GM12892 (cell line): ENCODE measurements around the gene TLE1.
"Not testable (repeated sequence)": the region's sequence is repeated elsewhere in the genome, so short reads cannot be mapped to it uniquely, and the experiment has no call there.

Experiments
- DNase-seq: peaks from one replicate; pipeline ENCODE4 v3.0.0; 2011; ENCODE audit not compliant: insufficient read length
- FAIRE-seq: peaks from 2 replicates; lab custom pipeline; 2011; peaks lifted over from hg19 to GRCh38; lab: Jason Lieb, UNC
- POLR2A ChIP-seq: IDR thresholded peaks from 2 replicates; pipeline ENCODE4 v1.6.1; 2011; ENCODE audit warnings: low read depth, low read length, control low read depth
- POLR2AphosphoS5 ChIP-seq: IDR thresholded peaks from 2 replicates; pipeline ENCODE4 v1.6.1; 2011; ENCODE audit warnings: low read depth, low read length, control low read depth
- TAF1 ChIP-seq: IDR thresholded peaks from 2 replicates; pipeline ENCODE4 v1.6.1; 2011; ENCODE audit warnings: low read depth, mild to moderate bottlenecking, control low read depth, low read length, borderline replicate concordance

The TLE1 gene

DNA sequence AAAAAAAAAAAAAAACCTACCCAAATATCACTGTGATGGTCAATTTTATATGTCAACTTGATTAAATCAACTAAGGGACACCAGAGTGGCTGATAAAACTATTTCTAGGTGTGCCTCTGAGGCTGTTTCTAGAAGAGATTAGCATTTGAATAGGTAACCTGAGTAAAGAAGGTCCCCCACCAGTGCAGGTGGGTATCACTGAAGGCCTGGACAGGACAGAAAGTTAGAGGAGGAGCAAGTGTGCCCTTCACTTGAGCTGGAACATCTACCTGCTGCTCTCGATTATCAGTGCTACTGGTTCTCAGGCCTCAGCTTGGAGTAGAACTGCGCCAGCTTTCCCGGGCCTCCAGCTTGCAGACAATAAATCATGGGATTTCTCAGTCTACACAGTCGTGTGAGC is 88.7 kb downstream of the TLE1 start:
- TF ChIP-seq TAF1 (no peak), POLR2AphosphoS5 (no peak), POLR2A (no peak)
- FAIRE-seq (no peak), DNase-seq (no peak)

DNA sequence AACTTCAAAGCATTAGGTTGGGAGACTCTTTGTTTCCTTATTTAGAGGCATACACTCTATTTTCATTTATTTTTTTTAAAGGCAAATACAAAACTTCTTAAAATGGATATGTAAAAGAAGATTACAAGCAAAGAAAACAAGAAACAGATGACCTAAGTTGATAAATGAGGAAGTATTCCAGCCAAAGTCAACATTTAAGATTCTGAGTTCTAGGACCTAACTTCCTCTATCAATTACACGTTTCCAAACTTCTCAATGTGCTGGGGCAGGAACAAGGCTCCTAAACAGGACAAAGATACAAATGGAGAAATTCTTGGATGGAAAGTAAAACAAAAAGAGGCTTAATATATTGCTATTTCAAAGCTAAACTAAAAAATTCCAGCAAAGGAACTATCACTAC is 89.5 kb downstream of the TLE1 start:
- TF ChIP-seq POLR2AphosphoS5 (no peak), TAF1 (no peak), POLR2A (no peak)
- no peak for DNase-seq
- FAIRE-seq, result no peak

DNA sequence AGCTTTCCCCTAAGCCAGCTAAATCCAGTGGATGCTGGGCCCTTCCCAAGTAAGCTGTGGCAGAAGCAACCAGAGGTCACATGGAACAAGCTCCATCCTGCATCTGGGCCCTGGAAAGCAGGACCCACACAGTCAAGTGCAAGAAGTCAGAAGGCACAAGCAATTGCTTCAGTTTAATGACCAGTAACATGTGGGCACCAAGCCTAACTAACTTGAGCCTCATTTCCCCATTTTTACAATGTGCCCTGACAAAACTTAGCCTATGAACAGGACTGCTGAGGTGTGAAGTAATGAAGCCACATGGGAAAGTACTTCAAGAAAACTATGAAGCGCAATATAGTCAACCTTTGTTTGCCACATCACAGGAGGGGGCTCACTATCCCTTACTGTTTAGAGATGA is 90.5 kb downstream of the TLE1 start:
- TF ChIP-seq TAF1, result no peak
- no peak for TF ChIP-seq POLR2A
- no peak for TF ChIP-seq POLR2AphosphoS5
- FAIRE-seq, result no peak
- no peak for DNase-seq

DNA sequence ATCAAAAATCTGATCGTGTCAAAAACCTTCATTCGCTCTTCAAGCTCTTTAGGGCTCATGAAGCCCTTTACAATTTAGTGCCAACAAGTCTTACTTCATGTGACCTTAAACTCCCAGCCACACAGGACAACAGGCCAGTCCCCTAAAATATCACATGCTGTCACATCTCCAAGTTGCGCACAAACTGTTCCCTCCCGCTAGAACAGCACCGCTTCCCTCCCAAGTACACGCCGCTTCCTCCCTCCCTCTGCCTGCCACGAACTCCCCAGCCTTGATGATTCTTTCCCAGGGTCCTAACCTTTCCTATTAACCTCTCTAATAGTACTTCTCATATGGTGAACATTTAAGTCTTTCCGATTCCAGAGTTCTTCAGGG is 91.2 kb downstream of the TLE1 start:
- FAIRE-seq (no peak), DNase-seq (no peak)
- TF ChIP-seq POLR2AphosphoS5 (no peak), POLR2A (no peak), TAF1 (no peak)

DNA sequence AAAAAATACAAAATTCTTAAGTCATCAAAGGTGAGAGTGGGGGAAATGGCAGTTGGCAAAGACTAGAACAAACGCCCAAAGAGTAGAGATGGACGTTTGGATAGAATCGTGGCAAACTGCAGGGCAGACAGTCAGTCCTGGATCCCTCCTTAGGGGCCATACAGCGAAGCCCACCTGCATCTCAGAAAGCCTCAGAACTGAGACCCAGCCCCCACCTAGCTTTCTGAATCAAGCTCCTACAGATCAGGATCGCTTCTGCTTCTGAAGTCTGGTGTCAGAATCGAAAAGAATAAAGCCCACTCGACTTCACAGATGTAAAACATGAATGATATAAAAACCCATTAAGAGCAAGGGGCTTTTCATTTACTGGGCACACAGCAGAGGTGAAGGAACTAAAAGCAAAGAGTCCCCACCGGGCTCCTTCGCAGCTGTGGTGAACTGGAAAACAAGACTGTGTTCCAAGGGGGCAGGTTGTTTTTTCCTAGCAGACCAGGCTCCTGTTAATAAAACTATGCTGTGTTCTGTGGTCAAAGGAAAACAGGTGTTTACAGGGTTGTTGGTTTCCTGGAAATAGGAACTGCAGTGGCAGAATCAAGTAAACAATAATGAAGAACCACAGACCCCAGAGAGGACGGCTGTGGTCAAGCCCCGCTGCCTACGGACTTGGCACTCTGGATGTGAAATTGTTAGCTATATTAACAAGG is 91.8 kb downstream of the TLE1 start:
- no peak for TF ChIP-seq POLR2AphosphoS5
- TF ChIP-seq POLR2A, result no peak
- TF ChIP-seq TAF1, result no peak
- no peak for FAIRE-seq

DNA sequence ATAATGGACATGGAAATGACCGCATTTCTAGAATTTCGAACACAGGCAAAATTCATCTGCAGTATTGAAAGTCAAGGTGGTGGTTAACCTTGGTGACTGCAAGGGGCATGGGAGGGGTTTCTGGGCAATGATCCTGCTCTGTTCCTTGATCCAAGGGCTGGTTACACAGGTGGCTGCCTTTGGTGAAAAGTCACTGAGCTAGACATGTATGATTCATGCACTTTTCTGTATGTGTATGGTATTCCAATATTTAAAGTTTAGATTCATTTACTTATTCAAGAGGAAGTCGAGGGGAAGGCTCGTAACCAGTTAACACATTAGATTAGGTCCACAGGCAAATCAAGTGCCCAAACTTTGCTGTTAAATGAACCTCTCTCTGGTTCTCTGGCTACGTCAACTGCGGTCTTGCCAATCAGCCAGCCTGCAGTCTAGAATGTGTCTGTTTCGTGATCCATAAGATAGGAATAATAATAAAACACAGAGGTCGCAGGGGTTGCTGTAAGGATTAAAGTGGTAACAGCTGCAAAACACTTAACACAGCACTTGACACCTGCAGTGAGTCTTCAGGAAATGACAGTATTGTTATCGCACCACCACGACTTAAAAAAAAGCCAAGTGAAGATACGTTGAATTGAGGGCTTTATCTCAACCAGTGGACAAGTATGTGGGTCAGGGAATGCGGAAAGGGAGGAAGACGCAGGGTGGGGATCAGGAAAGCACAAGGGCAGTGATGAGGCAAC is 92.5 kb downstream of the TLE1 start:
- FAIRE-seq (no peak), DNase-seq (no peak)
- TF ChIP-seq POLR2A, result no peak
- TF ChIP-seq TAF1, result no peak
- TF ChIP-seq POLR2AphosphoS5, result no peak

More for the DNA sequence above, 91.8 kb downstream of the TLE1 start:
- no peak for DNase-seq

DNA sequence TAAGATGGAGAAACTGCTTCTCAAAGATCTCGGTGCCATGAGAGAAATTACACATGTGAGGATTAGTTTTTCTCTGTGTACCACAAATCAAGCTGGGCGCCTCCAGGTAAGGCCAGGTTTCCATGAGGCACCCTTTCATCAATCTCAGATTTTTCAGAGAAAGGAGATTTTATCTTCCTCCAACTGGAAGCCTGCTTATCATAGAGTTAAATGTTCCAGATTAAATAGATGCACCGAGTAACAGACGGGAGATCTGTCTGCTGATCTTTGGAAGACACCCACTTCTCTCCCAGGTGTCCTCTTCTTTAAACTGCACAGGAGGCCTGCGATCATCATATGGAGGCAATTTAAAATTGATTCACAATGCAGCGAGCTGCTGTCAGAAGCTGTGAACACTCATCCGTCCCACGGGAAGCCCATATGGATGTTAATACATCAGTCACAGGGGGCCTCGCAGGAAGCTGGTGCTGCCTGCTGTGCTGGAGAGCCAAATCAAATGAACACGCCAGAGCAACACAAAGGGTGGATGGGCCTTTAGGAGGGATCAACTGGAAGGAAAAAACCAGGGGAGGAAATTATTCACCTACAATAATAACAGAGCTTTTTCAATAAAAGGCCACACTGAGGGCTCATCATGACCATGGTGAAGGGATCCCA is 93.3 kb downstream of the TLE1 start:
- FAIRE-seq (no peak), DNase-seq (no peak)
- TF ChIP-seq TAF1 (no peak), POLR2A (no peak), POLR2AphosphoS5 (no peak)

DNA sequence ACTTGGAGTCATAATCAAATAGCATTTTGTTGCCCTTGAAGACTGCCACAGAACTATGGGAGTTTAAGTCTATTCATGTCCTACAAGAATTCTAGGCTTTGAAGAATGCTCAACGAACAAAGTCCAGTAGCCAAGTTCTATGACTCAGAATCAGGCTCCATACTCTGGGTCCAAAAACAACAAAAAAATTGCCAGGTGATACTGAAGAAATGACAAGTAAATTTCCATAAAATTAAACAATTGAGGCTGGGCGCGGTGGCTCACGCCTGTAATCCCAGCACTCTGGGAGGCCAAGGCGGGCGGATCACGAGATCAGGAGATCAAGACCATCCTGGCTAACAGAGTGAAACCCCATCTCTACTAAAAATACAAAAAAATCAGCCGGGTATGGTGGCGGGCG is 94.1 kb downstream of the TLE1 start:
- FAIRE-seq, DNase-seq: not testable (repeated sequence)

DNA sequence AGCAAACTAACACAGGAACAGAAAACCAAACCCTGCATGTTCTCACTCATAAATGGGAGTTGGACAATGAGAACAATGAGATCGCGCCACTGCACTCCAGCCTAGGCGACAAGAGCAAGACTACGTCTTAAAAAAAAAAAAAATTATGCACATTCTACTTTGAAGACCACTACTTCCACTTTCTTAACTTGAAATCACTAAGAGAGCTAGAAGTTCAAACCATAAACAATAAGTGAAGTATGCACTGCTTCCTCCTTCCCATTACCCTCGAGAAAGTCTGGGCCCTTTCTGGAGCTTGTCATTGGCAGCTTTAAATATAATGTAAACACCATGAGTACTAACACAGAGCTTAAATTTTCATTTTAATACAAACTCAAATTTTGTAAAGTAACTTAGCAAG is 94.9 kb downstream of the TLE1 start:
- DNase-seq (no peak), FAIRE-seq (no peak)
- TF ChIP-seq POLR2A (no peak), TAF1 (no peak), POLR2AphosphoS5 (no peak)

DNA sequence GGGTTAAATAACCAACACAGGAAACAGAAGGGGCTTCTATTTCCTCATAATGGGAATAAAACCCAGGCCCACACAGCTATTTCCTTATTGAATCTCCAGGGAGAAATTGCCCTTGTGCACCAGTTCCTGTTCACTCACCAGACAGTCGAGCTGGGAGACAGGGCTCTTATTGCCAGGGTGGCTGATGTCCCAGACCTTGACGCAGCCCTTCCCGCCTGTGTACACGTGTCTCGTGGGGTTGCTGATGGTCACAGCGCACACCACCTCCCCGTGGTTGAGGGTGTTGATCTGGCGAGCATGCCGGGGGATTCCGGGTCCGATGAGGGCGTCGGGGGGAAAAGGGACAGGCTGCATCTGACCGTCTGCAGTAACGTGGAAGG is 96.5 kb downstream of the TLE1 start:
- DNase-seq (no peak), FAIRE-seq (no peak)
- TF ChIP-seq POLR2AphosphoS5 (no peak), TAF1 (no peak), POLR2A (no peak)

DNA sequence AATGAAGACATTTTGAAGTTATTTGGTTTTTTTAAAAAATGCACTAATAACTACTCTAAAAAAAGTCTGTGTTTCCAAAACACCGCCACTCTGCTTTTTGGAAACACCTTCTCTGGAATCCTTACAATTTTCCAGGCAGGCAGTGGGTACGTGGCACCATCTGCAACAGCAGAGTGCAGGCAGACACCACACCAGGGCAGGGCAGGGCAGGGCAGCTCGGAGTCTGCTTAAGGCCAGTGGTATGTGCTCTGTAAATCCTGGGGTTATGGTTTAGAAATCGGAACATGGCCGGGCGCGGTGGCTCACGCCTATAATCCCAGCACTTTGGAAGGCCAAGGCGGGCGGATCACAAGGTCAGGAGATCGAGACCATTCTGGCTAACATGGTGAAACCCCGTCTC is 97.6 kb downstream of the TLE1 start:
- DNase-seq, result no peak
- no peak for FAIRE-seq
- TF ChIP-seq TAF1 (no peak), POLR2AphosphoS5 (no peak), POLR2A (no peak)

DNA sequence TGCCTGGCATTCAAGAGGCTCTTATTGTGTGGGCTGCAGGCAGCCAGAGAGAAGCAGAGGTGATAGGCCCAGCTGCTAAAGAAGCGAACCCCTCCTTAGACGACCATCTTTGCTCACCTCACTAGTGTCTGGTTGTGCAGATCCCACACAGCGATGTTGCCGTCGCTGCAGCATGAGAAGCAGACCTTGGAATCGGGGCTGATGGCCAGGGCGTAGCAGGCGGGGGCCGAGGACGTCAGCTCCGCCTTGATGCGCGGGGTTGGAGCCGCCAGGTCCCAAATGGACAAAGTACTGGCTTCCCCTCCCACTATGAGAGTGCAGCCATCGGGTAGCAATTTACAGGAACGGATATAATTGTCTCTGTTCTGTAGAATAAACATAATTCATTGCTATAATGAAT is 98.7 kb downstream of the TLE1 start:
- DNase-seq, result no peak
- no peak for FAIRE-seq
- TF ChIP-seq POLR2A (no peak), TAF1 (no peak), POLR2AphosphoS5 (no peak)

DNA sequence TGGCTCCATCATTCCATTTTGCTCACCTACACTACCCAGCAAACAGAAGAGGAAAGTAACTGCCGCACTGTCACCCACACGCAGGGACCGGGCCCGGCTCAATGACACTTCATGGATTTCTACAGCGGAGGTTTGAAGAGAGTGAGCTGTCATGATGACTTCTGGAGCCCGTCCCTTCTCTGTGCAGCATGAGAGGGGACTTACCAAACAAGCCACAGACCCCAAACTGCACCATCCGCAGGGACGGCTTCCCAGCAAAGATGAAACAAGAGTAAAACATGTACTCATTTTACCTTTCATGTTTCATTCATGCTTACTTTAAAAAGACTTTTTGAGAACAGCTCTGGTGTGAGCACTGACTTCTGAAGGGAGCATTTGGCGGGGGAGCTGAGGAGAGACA is 99.5 kb downstream of the TLE1 start:
- DNase-seq, result no peak
- no peak for TF ChIP-seq TAF1
- no peak for TF ChIP-seq POLR2AphosphoS5
- FAIRE-seq, result no peak
